Jurkat, Clone E6-1 (cell line): Measurements from ENCODE around the gene HIVEP3.

Source experiments
- DNase-seq: peaks from one replicate; pipeline ENCODE4 v3.0.0-alpha.2; 2011; ENCODE audit warnings: low read depth, low spot score
- H3K4me3 ChIP-seq: 2 replicates; pipeline ENCODE4 v1.5.1; 2011; ENCODE audit warnings: mild to moderate bottlenecking, low read length, control low read depth, moderate library complexity

HIVEP3 gene

GRCh38 chr1:41476807-41477361 is 441.8 kb downstream of the HIVEP3 start:
- no peak for DNase-seq
- H3K4me3 ChIP-seq, result no peak overlapping the region

- H3K4me3 ChIP-seq, result no peak overlapping the region
These were observed 442.7 kb downstream of the HIVEP3 start for GRCh38 chr1:41475859-41476567.

GRCh38 chr1:41475346-41475745 is 443.4 kb downstream of the HIVEP3 start:
- H3K4me3 ChIP-seq, result no peak overlapping the region
- DNase-seq, result no peak

More at GRCh38 chr1:41475859-41476567, 442.7 kb downstream of the HIVEP3 start:
- no peak for DNase-seq

GRCh38 chr1:41474490-41475271 is 444.0 kb downstream of the HIVEP3 start:
- H3K4me3 ChIP-seq, result no peak overlapping the region
- DNase-seq, result no peak

- no peak for DNase-seq
- H3K4me3 ChIP-seq, result no peak overlapping the region
These were observed 444.9 kb downstream of the HIVEP3 start for GRCh38 chr1:41473738-41474362.

GRCh38 chr1:41471658-41472057 is 447.1 kb downstream of the HIVEP3 start:
- no peak overlapping the region for H3K4me3 ChIP-seq
- no peak for DNase-seq

- no peak for DNase-seq
- H3K4me3 ChIP-seq, result no peak overlapping the region
These were observed 449.0 kb downstream of the HIVEP3 start for GRCh38 chr1:41469706-41470105.

GRCh38 chr1:41468122-41468762 is 450.5 kb downstream of the HIVEP3 start:
- no peak overlapping the region for H3K4me3 ChIP-seq

GRCh38 chr1:41467673-41468072 is 451.0 kb downstream of the HIVEP3 start:
- no peak overlapping the region for H3K4me3 ChIP-seq
- DNase-seq, result no peak

More at GRCh38 chr1:41468122-41468762, 450.5 kb downstream of the HIVEP3 start:
- DNase-seq, result no peak

GRCh38 chr1:41466146-41466545 is 452.6 kb downstream of the HIVEP3 start:
- DNase-seq, result no peak
- no peak overlapping the region for H3K4me3 ChIP-seq

GRCh38 chr1:41465741-41466140 is 453.0 kb downstream of the HIVEP3 start:
- no peak for DNase-seq
- no peak overlapping the region for H3K4me3 ChIP-seq

- no peak for DNase-seq
- no peak overlapping the region for H3K4me3 ChIP-seq
These were observed 453.8 kb downstream of the HIVEP3 start for GRCh38 chr1:41464885-41465284.

- no peak for DNase-seq
- H3K4me3 ChIP-seq, result no peak overlapping the region
These were observed 455.2 kb downstream of the HIVEP3 start for GRCh38 chr1:41463516-41463915.

- no peak overlapping the region for H3K4me3 ChIP-seq
- DNase-seq, result no peak
These were observed 456.1 kb downstream of the HIVEP3 start for GRCh38 chr1:41462680-41463004.

- no peak for DNase-seq
These were observed 456.7 kb downstream of the HIVEP3 start for GRCh38 chr1:41461790-41462679.

GRCh38 chr1:41456847-41457540 is 461.7 kb downstream of the HIVEP3 start:
- no peak overlapping the region for H3K4me3 ChIP-seq
- DNase-seq, result no peak

More at GRCh38 chr1:41461790-41462679, 456.7 kb downstream of the HIVEP3 start:
- no peak overlapping the region for H3K4me3 ChIP-seq
